HG02678 (cell line): Measurements from ENCODE around the gene AREL1.

Experiments used
- ATAC-seq: cut with Tn5 transposase; IDR thresholded peaks from one replicate; pipeline ENCODE4 v1.9.1; 2021; ENCODE audit warnings: mild to moderate bottlenecking, moderate library complexity; ENCODE audit not compliant: unreplicated experiment

The AREL1 gene

GRCh38 chr14:74697976-74698375 is 14.9 kb downstream of the AREL1 start:
- ATAC-seq, result no peak

GRCh38 chr14:74697543-74697942 is 15.3 kb downstream of the AREL1 start:
- ATAC-seq, result no peak

GRCh38 chr14:74697011-74697410 is 15.9 kb downstream of the AREL1 start:
- ATAC-seq, result no peak

GRCh38 chr14:74695406-74695805 is 17.5 kb downstream of the AREL1 start:
- no peak for ATAC-seq

GRCh38 chr14:74693191-74693590 is 19.7 kb downstream of the AREL1 start:
- no peak for ATAC-seq

GRCh38 chr14:74691456-74691855 is 21.4 kb downstream of the AREL1 start:
- ATAC-seq, result no peak

GRCh38 chr14:74685921-74686678 is 26.8 kb downstream of the AREL1 start:
- ATAC-seq, result no peak

GRCh38 chr14:74685056-74685455 is 27.8 kb downstream of the AREL1 start:
- no peak for ATAC-seq

GRCh38 chr14:74684434-74684833 is 28.4 kb downstream of the AREL1 start:
- ATAC-seq, result peak; percentile 50

GRCh38 chr14:74683406-74683805 is 29.5 kb downstream of the AREL1 start:
- ATAC-seq, result no peak

- no peak for ATAC-seq
Measured at GRCh38 chr14:74682169-74682952, 30.5 kb downstream of the AREL1 start.

GRCh38 chr14:74675219-74675618 is 37.7 kb downstream of the AREL1 start:
- ATAC-seq, result no peak

GRCh38 chr14:74673768-74674167 is 39.1 kb downstream of the AREL1 start:
- ATAC-seq, result no peak

- no peak for ATAC-seq
Measured at GRCh38 chr14:74671789-74672188, 41.1 kb downstream of the AREL1 start.

GRCh38 chr14:74670726-74671411 is 42.0 kb downstream of the AREL1 start:
- ATAC-seq, result no peak

GRCh38 chr14:74669846-74670245 is 43.0 kb downstream of the AREL1 start:
- ATAC-seq, result no peak

GRCh38 chr14:74669256-74669655 is 43.6 kb downstream of the AREL1 start:
- ATAC-seq, result no peak

GRCh38 chr14:74667758-74668157 is 45.1 kb downstream of the AREL1 start:
- ATAC-seq, result no peak

- no peak for ATAC-seq
Measured at GRCh38 chr14:74664717-74665116, 48.2 kb downstream of the AREL1 start.

GRCh38 chr14:74663884-74664283 is 49.0 kb downstream of the AREL1 start:
- no peak for ATAC-seq

- ATAC-seq, result no peak
Measured at GRCh38 chr14:74661726-74662450, 51.0 kb downstream of the AREL1 start.
